ENCODE data around the gene ADCY1. TPM values are rescaled to one million over a fixed set of nuclear protein-coding genes. Genes with fewer than 3 reads are reported as not detected.
A peak's percentile ranks its signal among the peaks of the same experiment; 100 is the strongest.
"Not testable (repeated sequence)": the region's sequence is repeated elsewhere in the genome, so short reads cannot be mapped to it uniquely, and the experiment has no call there.

The ADCY1 gene
- polyA plus RNA-seq, 1 experiment, result 0.15 TPM

- H3K27me3 ChIP-seq (ENCODE audit: control insufficient read depth, insufficient read depth, low read length); H3K27ac ChIP-seq (ENCODE audit: low read depth, low read length); POLR2A ChIA-PET; H3K9me3 ChIP-seq (ENCODE audit: control insufficient read depth, insufficient read depth, low read length); CTCF ChIA-PET; DNase-seq (ENCODE audit: low read depth, low spot score); H3K4me3 ChIP-seq (ENCODE audit: low read depth, low read length): not testable (repeated sequence)
- peak; percentile 32; the same call in 1 of the 2 replicates for TF ChIP-seq CTCF (IDR thresholded peaks at IDR 0.05; ENCODE audit: low read depth, low read length)
Measured at GRCh38 chr7:45756757-45757156, 182.6 kb downstream of the ADCY1 start.

- CTCF ChIA-PET; DNase-seq (ENCODE audit: low read depth, low spot score); H3K27me3 ChIP-seq (ENCODE audit: control insufficient read depth, insufficient read depth, low read length); H3K27ac ChIP-seq (ENCODE audit: low read depth, low read length); H3K9me3 ChIP-seq (ENCODE audit: control insufficient read depth, insufficient read depth, low read length); H3K4me3 ChIP-seq (ENCODE audit: low read depth, low read length); POLR2A ChIA-PET: not testable (repeated sequence)
Measured at GRCh38 chr7:45759464-45759863, 185.3 kb downstream of the ADCY1 start.

GRCh38 chr7:45761545-45762205 is 187.5 kb downstream of the ADCY1 start:
- POLR2A ChIA-PET; H3K27me3 ChIP-seq (ENCODE audit: control insufficient read depth, insufficient read depth, low read length); H3K4me3 ChIP-seq (ENCODE audit: low read depth, low read length); CTCF ChIA-PET; H3K9me3 ChIP-seq (ENCODE audit: control insufficient read depth, insufficient read depth, low read length): not testable (repeated sequence)
- peak overlapping the region; percentile 62 for H3K27ac ChIP-seq (ENCODE audit: low read depth, low read length)
- peak; percentile 75 for DNase-seq (ENCODE audit: low read depth, low spot score)

GRCh38 chr7:45762225-45762994 is 188.2 kb downstream of the ADCY1 start:
- Histone ChIP-seq H3K4me3 (ENCODE audit: low read depth, low read length) (0 out of 2 replicates have a peak overlapping the region, but pooled peaks have one; percentile 10), H3K27ac (ENCODE audit: low read depth, low read length) (peak overlapping the region; percentile 78)
- DNase-seq (ENCODE audit: low read depth, low spot score); CTCF ChIA-PET; H3K9me3 ChIP-seq (ENCODE audit: control insufficient read depth, insufficient read depth, low read length); POLR2A ChIA-PET; H3K27me3 ChIP-seq (ENCODE audit: control insufficient read depth, insufficient read depth, low read length): not testable (repeated sequence)

GRCh38 chr7:45768516-45769394 is 194.6 kb downstream of the ADCY1 start:
- peak; percentile 93 for DNase-seq (ENCODE audit: low read depth, low spot score)
- CTCF ChIA-PET, result interaction anchor here (1.2 kb wide), 1 partner anchor 34 kb away, joined by 3 read pairs; no protein-coding TSS in a partner anchor
- H3K9me3 ChIP-seq (ENCODE audit: control insufficient read depth, insufficient read depth, low read length); H3K27me3 ChIP-seq (ENCODE audit: control insufficient read depth, insufficient read depth, low read length); POLR2A ChIA-PET: not testable (repeated sequence)
- peak overlapping the region; percentile 89 for H3K27ac ChIP-seq (ENCODE audit: low read depth, low read length)
- H3K4me3 ChIP-seq (ENCODE audit: low read depth, low read length), result peak overlapping the region; percentile 75

- H3K27ac ChIP-seq (ENCODE audit: low read depth, low read length); DNase-seq (ENCODE audit: low read depth, low spot score); H3K27me3 ChIP-seq (ENCODE audit: control insufficient read depth, insufficient read depth, low read length); H3K4me3 ChIP-seq (ENCODE audit: low read depth, low read length); H3K9me3 ChIP-seq (ENCODE audit: control insufficient read depth, insufficient read depth, low read length); POLR2A ChIA-PET; CTCF ChIA-PET: not testable (repeated sequence)
Measured at GRCh38 chr7:45769626-45770025, 195.5 kb downstream of the ADCY1 start.

Small RNAs within 50 kb of the gene (small RNA-seq; reads per million reads assigned to genes)
- gene AC073325.2 (ENCODE audit: insufficient read length, low read depth), result not detected

Measured in AG04450 (cell line).